Smooth muscle cell (in vitro differentiated cells): ENCODE measurements around the gene NT5DC1. TPM values are rescaled to one million over a fixed set of nuclear protein-coding genes. Genes with fewer than 3 reads are reported as not detected.

Experiments used
- DNase-seq: peaks from one replicate; lab custom pipeline; 2025; ENCODE audit not compliant: unreplicated experiment; lab: John Stamatoyannopoulos, UW
- H2AFZ ChIP-seq: fragments of 200-600 bp; sonication (generic); 2 replicates; pipeline ENCODE4 v1.6.0; 2016; ENCODE audit warnings: antibody characterized with exemption, low read depth, mild to moderate bottlenecking
- H3F3A ChIP-seq: fragments of 200-600 bp; sonication (generic); 2 replicates; pipeline ENCODE4 v1.6.0; 2017; ENCODE audit warnings: antibody characterized with exemption, low read depth
- H3K27ac ChIP-seq: fragments of 200-600 bp; sonication (generic); 2 replicates; pipeline ENCODE4 v1.5.1; 2016; ENCODE audit warnings: low read depth, mild to moderate bottlenecking
- H3K27me3 ChIP-seq: fragments of 200-600 bp; sonication (generic); 2 replicates; pipeline ENCODE4 v1.6.1; 2016; ENCODE audit warnings: low read depth, mild to moderate bottlenecking
- H3K36me3 ChIP-seq: fragments of 200-600 bp; sonication (generic); 2 replicates; pipeline ENCODE4 v1.5.1; 2016; ENCODE audit warnings: low read depth
- H3K4me1 ChIP-seq: fragments of 200-600 bp; sonication (generic); 2 replicates; pipeline ENCODE4 v1.5.1; 2016; ENCODE audit warnings: low read depth
- H3K4me2 ChIP-seq: fragments of 200-600 bp; sonication (generic); 2 replicates; pipeline ENCODE4 v1.6.0; 2016; ENCODE audit warnings: mild to moderate bottlenecking
- H3K4me3 ChIP-seq: fragments of 200-600 bp; sonication (generic); 2 replicates; pipeline ENCODE4 v1.5.1; 2016; ENCODE audit warnings: mild to moderate bottlenecking
- H3K79me2 ChIP-seq: fragments of 200-600 bp; sonication (generic); 2 replicates; pipeline ENCODE4 v1.6.0; 2016; ENCODE audit warnings: low read depth, mild to moderate bottlenecking
- H3K9ac ChIP-seq: fragments of 200-600 bp; sonication (generic); 2 replicates; pipeline ENCODE4 v1.6.0; 2016; ENCODE audit warnings: low read depth
- H3K9me3 ChIP-seq: fragments of 200-600 bp; sonication (generic); replicated peaks from 2 replicates; pipeline ENCODE4 v1.5.1; 2016; ENCODE audit warnings: low read depth
- H4K20me1 ChIP-seq: fragments of 200-600 bp; sonication (generic); 2 replicates; pipeline ENCODE4 v1.6.0; 2016; ENCODE audit warnings: low read depth
- WGBS: methylation state at CpG from one replicate; pipeline ENCODE4 v1.1.7; 2016; ENCODE audit warnings: low lambda C conversion rate; 5-methylcytosine and 5-hydroxymethylcytosine counted together
- polyA plus RNA-seq: library from polyadenylated mRNA; unstranded; fragments of >200 nt; fragmentation: Nextera tagmentation; extraction: Ambion mirVana; gene quantifications from 2 replicates; pipeline ENCODE4 v1.2.1, GENCODE V29; 2016
- total RNA-seq: library from RNA; depleted of rRNA; stranded (reverse); fragments of >200 nt; gene quantifications from 2 replicates; pipeline ENCODE4 v1.2.3, GENCODE V29; 2014
- TF ChIP-seq, protein P1 (sequence below): fragments of 200-600 bp; sonication (generic); IDR thresholded peaks from 2 replicates; pipeline ENCODE4 v1.5.1; 2017; ENCODE audit warnings: borderline replicate concordance, mild to moderate bottlenecking, antibody characterized with exemption; ENCODE audit not compliant: insufficient read depth, poor library complexity, severe bottlenecking

The NT5DC1 gene
- total and polyA plus RNA-seq, 2 experiments from 2014 or later: 3.7 to 23.9 TPM

DNA sequence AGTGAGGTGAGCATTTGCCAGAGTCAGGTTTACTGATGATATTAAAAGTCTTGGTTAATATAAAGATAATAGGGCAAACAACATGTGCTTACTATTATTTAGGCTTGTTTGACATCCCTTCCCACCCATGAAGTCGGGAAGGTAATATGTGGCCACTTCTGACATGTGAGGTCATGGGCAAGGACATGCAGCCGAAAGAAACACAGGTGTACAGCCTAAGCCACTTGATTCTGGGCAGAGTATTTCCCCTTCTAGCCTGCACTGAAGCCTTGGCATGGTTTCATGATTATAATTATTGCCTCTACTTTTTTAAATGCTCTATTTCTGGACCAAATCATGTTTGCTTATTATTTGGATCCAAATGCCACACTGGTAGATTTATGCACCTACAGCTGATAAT lies 100.9 kb downstream of the NT5DC1 start:
- Histone ChIP-seq H3K4me2 (no peak overlapping the region), H3K9me3 (no peaks in the 10 kb centered on the region), H3F3A (no peaks in the 10 kb centered on the region), H3K4me1 (no peaks in the 10 kb centered on the region), H4K20me1 (no peaks in the 10 kb centered on the region), H3K9ac (no peak overlapping the region), H3K27ac (no peak overlapping the region), H3K79me2 (no peaks in the 10 kb centered on the region), H3K36me3 (no peaks in the 10 kb centered on the region), H2AFZ (no peak overlapping the region), H3K27me3 (no peaks in the 10 kb centered on the region), H3K4me3 (no peak overlapping the region)
- DNase-seq: no peak
- WGBS: 98% methylated on average over 2 of the region's 2 CpGs
- TF ChIP-seq, protein P1, sequence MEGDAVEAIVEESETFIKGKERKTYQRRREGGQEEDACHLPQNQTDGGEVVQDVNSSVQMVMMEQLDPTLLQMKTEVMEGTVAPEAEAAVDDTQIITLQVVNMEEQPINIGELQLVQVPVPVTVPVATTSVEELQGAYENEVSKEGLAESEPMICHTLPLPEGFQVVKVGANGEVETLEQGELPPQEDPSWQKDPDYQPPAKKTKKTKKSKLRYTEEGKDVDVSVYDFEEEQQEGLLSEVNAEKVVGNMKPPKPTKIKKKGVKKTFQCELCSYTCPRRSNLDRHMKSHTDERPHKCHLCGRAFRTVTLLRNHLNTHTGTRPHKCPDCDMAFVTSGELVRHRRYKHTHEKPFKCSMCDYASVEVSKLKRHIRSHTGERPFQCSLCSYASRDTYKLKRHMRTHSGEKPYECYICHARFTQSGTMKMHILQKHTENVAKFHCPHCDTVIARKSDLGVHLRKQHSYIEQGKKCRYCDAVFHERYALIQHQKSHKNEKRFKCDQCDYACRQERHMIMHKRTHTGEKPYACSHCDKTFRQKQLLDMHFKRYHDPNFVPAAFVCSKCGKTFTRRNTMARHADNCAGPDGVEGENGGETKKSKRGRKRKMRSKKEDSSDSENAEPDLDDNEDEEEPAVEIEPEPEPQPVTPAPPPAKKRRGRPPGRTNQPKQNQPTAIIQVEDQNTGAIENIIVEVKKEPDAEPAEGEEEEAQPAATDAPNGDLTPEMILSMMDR: no peak

DNA sequence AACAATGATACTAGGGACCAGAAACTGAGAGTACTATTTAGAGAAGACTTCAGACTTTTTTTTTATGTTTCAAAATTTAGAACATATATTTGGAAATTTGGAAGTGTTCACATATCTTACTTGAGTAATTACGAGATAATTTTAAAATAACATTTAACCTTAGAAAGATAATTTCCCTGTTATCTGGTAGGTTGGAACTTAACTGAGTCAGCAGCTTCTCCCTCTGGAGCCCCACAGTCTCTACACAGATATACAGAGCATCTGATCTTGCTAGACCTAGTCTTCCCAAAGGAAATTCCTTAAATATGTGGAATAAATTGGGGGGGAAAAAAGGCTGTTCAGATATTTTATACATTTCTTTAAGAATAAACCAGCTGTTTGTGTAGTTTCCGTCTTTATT lies 104.6 kb downstream of the NT5DC1 start:
- no peaks in the 10 kb centered on the region for H3K79me2 ChIP-seq

DNA sequence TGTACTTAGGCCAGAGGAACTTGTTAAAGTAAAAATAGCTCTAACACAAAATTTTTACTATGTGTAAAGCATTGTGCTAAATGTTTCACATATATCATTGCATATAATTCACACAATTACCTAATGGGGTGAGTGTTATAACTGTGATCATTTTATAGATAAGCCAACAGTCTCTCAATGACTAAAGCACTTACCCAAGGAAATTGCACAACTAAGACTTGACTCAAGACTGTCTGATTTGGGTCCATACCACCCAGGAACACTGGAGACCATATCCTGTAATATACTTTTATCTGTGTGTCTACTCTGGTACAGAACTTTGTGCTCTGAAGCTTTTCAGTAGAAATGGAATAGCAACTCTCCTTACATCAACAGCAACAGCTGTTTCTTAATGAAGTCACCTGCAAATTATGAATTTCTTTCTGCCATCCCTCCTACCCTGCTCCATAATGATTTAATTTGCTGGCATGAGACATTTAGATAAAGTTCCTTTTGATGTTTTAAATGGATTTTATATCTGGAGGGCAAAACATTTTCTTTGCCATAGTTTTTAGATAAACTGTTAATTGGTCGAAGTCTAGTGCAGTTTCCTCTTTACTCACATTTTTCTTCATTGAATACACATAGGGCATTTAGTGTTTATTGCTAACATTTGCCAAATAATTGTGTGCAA lies 105.7 kb downstream of the NT5DC1 start:
- H3K79me2 ChIP-seq: no peaks in the 10 kb centered on the region
- no peak overlapping the region for H3K4me3 ChIP-seq
- H3K4me2 ChIP-seq: no peak overlapping the region
- no peak overlapping the region for H3K27ac ChIP-seq
- TF ChIP-seq, protein P1: no peak
- no peaks in the 10 kb centered on the region for H3F3A ChIP-seq
- no peaks in the 10 kb centered on the region for H3K9me3 ChIP-seq
- DNase-seq: no peak
- no peaks in the 10 kb centered on the region for H4K20me1 ChIP-seq
- no peaks in the 10 kb centered on the region for H3K27me3 ChIP-seq
- WGBS: 100% methylated on average over 1 of the region's 1 CpG
- H3K4me1 ChIP-seq: no peaks in the 10 kb centered on the region
- H3K36me3 ChIP-seq: no peaks in the 10 kb centered on the region
- H3K9ac ChIP-seq: no peak overlapping the region
- H2AFZ ChIP-seq: no peak overlapping the region

More for the DNA sequence above, 104.6 kb downstream of the NT5DC1 start:
- no peak for DNase-seq
- H3K9ac ChIP-seq: no peak overlapping the region
- WGBS: 66% methylated on average over 2 of the region's 2 CpGs
- peak overlapping the region; percentile 12 for H3K4me3 ChIP-seq
- no peaks in the 10 kb centered on the region for H3K4me1 ChIP-seq
- H4K20me1 ChIP-seq: no peaks in the 10 kb centered on the region
- no peaks in the 10 kb centered on the region for H3K9me3 ChIP-seq
- no peaks in the 10 kb centered on the region for H3F3A ChIP-seq
- H3K27me3 ChIP-seq: no peaks in the 10 kb centered on the region
- peak overlapping the region; percentile 37 for H3K27ac ChIP-seq
- H3K4me2 ChIP-seq: peak overlapping the region; percentile 68
- TF ChIP-seq, protein P1: no peak
- H2AFZ ChIP-seq: peak overlapping the region; percentile 27
- no peaks in the 10 kb centered on the region for H3K36me3 ChIP-seq
